Liver (tissue), 3 donors: ENCODE data around the gene UNC93A.

Source experiments
- EGR1 ChIP-seq, 2 donors: IDR thresholded peaks; 2 replicates each; pipeline ENCODE4 v1.6.1; 2016 to 2018; ENCODE audit warnings: antibody characterized with exemption in 2 of 2, low read depth in 2 of 2
- GABPA ChIP-seq, 2 donors: IDR thresholded peaks in 1 of 2; conservative IDR thresholded peaks in 1 of 2; 2 replicates each; pipeline ENCODE4 v1.6.1; 2016; ENCODE audit warnings: antibody characterized with exemption in 2 of 2, mild to moderate bottlenecking in 1 of 2, moderate library complexity in 1 of 2
- HNF4A ChIP-seq, 2 donors: conservative IDR thresholded peaks; 2 replicates each; pipeline ENCODE4 v1.6.1; 2016; ENCODE audit warnings: antibody characterized with exemption in 2 of 2, mild to moderate bottlenecking in 2 of 2
- HNF4G ChIP-seq: IDR thresholded peaks from 2 replicates; pipeline ENCODE4 v1.6.1; 2016; ENCODE audit warnings: antibody characterized with exemption
- JUND ChIP-seq, 2 donors: IDR thresholded peaks; 2 replicates each; pipeline ENCODE4 v1.6.1; 2016; ENCODE audit warnings: antibody characterized with exemption in 2 of 2
- NR2F2 ChIP-seq: IDR thresholded peaks from 2 replicates; pipeline ENCODE4 v1.6.1; 2016; ENCODE audit warnings: antibody characterized with exemption
- RAD21 ChIP-seq, 2 donors: IDR thresholded peaks; 2 replicates each; pipeline ENCODE4 v1.6.1; 2016; ENCODE audit warnings: antibody characterized with exemption in 2 of 2, mild to moderate bottlenecking in 2 of 2
- SP1 ChIP-seq: IDR thresholded peaks from 2 replicates; pipeline ENCODE4 v1.6.1; 2018; ENCODE audit warnings: antibody characterized with exemption, mild to moderate bottlenecking
- TAF1 ChIP-seq: conservative IDR thresholded peaks from 2 replicates; pipeline ENCODE4 v1.6.1; 2016; ENCODE audit warnings: antibody characterized with exemption, mild to moderate bottlenecking
- YY1 ChIP-seq: IDR thresholded peaks from 2 replicates; pipeline ENCODE4 v1.6.1; 2016; ENCODE audit warnings: antibody characterized with exemption, mild to moderate bottlenecking
- TF ChIP-seq, protein P1 (sequence below): fragments of 150-350 bp; IDR thresholded peaks from 2 replicates; pipeline ENCODE4 v1.5.1; 2017; ENCODE audit warnings: improper control_type of control experiment, low read depth, low read length; ENCODE audit not compliant: missing input control
- TF ChIP-seq, protein P2 (sequence below): IDR thresholded peaks from 2 replicates; pipeline ENCODE4 v1.6.1; 2016; ENCODE audit warnings: antibody characterized with exemption, mild to moderate bottlenecking
- TF ChIP-seq, protein P3 (sequence below): IDR thresholded peaks from 2 replicates; pipeline ENCODE4 v1.6.1; 2016; ENCODE audit warnings: antibody characterized with exemption
- TF ChIP-seq, protein P4 (sequence below): IDR thresholded peaks from 2 replicates; pipeline ENCODE4 v1.6.1; 2016; ENCODE audit warnings: antibody characterized with exemption
- donor health status: healthy.
- donor health status: healthy.

DNA sequence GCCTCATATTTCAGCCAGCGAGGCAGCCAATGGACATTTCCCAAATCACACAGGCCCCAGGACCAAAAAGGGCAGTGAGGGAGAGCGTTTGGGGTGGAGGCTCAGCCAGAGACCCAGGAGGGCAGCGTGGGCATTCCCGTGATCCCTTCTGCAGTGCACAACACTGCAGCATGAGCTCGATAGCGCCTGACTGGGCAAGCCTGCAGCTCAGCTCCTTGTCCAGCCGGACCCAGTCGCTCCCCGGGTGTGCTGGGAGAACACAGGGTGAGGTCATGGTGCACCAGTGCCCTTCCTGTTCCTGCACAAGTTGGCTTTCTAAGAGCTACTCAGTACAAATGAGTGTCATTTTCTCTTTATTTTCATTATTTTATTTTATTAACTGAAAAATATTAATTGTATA, 39.6 kb downstream of the UNC93A start:
- no peak for TF ChIP-seq SP1
- no peak for TF ChIP-seq YY1
- TF ChIP-seq, protein P1, sequence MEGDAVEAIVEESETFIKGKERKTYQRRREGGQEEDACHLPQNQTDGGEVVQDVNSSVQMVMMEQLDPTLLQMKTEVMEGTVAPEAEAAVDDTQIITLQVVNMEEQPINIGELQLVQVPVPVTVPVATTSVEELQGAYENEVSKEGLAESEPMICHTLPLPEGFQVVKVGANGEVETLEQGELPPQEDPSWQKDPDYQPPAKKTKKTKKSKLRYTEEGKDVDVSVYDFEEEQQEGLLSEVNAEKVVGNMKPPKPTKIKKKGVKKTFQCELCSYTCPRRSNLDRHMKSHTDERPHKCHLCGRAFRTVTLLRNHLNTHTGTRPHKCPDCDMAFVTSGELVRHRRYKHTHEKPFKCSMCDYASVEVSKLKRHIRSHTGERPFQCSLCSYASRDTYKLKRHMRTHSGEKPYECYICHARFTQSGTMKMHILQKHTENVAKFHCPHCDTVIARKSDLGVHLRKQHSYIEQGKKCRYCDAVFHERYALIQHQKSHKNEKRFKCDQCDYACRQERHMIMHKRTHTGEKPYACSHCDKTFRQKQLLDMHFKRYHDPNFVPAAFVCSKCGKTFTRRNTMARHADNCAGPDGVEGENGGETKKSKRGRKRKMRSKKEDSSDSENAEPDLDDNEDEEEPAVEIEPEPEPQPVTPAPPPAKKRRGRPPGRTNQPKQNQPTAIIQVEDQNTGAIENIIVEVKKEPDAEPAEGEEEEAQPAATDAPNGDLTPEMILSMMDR, result no peak
- TF ChIP-seq, protein P2, sequence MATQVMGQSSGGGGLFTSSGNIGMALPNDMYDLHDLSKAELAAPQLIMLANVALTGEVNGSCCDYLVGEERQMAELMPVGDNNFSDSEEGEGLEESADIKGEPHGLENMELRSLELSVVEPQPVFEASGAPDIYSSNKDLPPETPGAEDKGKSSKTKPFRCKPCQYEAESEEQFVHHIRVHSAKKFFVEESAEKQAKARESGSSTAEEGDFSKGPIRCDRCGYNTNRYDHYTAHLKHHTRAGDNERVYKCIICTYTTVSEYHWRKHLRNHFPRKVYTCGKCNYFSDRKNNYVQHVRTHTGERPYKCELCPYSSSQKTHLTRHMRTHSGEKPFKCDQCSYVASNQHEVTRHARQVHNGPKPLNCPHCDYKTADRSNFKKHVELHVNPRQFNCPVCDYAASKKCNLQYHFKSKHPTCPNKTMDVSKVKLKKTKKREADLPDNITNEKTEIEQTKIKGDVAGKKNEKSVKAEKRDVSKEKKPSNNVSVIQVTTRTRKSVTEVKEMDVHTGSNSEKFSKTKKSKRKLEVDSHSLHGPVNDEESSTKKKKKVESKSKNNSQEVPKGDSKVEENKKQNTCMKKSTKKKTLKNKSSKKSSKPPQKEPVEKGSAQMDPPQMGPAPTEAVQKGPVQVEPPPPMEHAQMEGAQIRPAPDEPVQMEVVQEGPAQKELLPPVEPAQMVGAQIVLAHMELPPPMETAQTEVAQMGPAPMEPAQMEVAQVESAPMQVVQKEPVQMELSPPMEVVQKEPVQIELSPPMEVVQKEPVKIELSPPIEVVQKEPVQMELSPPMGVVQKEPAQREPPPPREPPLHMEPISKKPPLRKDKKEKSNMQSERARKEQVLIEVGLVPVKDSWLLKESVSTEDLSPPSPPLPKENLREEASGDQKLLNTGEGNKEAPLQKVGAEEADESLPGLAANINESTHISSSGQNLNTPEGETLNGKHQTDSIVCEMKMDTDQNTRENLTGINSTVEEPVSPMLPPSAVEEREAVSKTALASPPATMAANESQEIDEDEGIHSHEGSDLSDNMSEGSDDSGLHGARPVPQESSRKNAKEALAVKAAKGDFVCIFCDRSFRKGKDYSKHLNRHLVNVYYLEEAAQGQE, result no peak
- TF ChIP-seq RAD21 (IDR thresholded peaks at IDR 0.05), result no peak
- TF ChIP-seq NR2F2, result no peak
- no peak for TF ChIP-seq TAF1
- TF ChIP-seq EGR1 (IDR thresholded peaks at IDR 0.05; ENCODE audit: low read depth in 2 of 2), result no peak
- no peak for TF ChIP-seq HNF4G
- TF ChIP-seq GABPA (IDR thresholded peaks at IDR 0.05 in 1 of 2, conservative IDR thresholded peaks at IDR 0.05 in 1 of 2), result no peak
- TF ChIP-seq, protein P3, sequence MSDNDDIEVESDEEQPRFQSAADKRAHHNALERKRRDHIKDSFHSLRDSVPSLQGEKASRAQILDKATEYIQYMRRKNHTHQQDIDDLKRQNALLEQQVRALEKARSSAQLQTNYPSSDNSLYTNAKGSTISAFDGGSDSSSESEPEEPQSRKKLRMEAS, result no peak
- TF ChIP-seq HNF4A (conservative IDR thresholded peaks at IDR 0.05), result no peak
- TF ChIP-seq JUND (IDR thresholded peaks at IDR 0.05), result no peak
- TF ChIP-seq, protein P4, sequence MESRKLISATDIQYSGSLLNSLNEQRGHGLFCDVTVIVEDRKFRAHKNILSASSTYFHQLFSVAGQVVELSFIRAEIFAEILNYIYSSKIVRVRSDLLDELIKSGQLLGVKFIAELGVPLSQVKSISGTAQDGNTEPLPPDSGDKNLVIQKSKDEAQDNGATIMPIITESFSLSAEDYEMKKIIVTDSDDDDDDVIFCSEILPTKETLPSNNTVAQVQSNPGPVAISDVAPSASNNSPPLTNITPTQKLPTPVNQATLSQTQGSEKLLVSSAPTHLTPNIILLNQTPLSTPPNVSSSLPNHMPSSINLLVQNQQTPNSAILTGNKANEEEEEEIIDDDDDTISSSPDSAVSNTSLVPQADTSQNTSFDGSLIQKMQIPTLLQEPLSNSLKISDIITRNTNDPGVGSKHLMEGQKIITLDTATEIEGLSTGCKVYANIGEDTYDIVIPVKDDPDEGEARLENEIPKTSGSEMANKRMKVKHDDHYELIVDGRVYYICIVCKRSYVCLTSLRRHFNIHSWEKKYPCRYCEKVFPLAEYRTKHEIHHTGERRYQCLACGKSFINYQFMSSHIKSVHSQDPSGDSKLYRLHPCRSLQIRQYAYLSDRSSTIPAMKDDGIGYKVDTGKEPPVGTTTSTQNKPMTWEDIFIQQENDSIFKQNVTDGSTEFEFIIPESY, result no peak
